ENCODE results near the gene RIPPLY2.
A peak's percentile ranks its signal among the peaks of the same experiment; 100 is the strongest.
"Not testable (repeated sequence)": the region's sequence is repeated elsewhere in the genome, so short reads cannot be mapped to it uniquely, and the experiment has no call there.

The RIPPLY2 gene

GRCh38 chr6:83860782-83861495 lies 7.8 kb downstream of the RIPPLY2 start:
- no peak for DNase-seq

DNA sequence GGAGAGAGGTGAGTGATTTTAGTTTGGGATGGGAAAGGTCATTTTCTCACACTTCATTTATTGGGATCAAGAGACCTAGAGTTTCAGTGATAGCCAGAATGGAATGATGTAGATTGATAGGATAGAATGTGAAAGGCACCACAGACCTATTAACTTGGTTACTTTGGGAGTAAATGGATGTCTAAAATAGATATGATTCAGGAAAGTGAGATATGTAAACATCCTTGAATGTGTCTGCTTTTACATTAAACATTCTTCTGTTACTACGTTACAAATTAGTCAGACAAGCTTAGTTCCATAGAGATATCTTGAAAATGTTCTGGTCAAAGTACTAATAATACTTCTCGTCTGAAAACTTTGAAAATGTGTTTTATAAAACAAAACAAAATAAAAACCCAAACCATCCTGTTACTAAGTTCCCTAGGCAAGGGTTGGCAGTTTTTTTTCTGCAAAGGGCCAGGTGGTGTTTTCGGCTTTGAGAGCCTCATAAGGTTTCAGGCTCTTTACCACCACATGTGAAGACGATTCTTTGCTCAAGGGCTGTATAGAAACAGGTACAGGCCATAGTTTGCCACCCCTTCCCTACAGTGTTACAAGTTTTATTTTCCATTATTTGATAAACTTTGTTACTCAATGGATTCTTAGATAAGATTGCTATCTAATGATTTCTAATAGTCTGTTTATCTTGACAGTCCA lies 9.8 kb downstream of the RIPPLY2 start:
- no peak for DNase-seq

DNA sequence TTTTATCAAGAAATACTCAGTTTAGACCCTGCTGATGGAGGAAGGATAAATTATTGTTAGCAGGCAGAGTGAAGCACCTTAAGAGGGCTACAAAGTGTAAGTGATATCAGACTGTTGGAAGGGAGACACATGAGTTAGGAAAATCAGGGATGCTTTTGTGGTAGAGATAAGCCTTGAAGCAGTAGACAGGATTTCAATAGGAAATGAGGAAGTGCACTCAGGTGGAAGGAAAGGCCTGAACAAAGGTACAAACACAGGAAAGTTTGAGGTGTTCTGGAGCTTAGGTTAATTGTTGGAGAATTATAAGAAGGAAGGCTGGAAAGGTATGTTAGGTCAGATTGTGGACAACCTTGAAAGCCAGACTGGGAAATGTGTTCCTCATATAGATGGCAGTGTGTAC lies 13.9 kb downstream of the RIPPLY2 start:
- no peak for DNase-seq

DNA sequence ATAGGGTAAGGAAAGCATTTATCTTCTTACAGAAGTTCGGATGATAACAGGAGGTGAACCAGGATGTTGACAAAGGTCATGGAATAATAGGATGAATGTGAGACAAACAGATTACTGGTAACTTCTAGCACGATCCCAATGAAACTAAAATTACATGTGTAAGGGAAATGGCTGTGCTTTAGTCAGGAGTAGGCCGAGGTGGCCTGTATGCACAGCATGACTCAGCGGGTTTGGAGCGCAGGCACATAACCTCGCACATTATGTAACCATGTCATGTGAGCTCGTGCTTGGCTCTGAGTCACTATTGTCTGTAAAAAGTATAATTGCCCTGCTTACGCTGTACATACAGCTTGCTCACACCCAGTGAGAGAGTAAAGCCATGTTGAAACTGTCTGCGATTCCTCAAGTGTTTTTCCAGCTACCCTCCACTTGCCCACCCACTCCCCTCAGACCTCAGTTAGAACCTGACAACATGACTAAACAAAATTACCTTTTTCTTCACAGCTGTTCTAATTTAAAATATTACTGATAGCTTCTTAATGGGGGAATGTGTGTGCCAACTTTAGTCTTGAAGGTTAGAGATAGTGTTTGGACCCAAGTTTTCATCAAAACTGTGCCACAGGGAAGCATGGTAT lies 14.5 kb downstream of the RIPPLY2 start:
- no peak for DNase-seq

DNA sequence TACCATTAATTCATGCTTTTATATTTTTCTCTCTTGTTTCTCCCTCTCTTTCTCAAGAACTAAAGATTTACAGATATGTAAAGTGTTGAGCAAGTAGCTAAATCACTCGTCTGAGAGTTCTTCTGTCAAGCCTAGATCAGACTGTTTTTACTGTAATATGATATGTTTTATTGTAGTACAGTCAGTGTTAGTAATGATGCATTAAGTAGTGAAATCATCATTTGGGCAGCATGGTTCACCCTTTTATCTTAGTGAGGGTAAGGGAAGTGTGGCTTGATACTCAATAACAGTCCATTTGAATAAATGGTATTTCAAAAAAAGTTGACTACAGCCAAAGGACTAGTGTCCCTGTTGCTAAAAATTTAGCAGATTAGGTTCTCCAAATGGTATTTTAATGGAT lies 15.5 kb downstream of the RIPPLY2 start:
- no peak for DNase-seq

GRCh38 chr6:83870649-83871048 lies 17.5 kb downstream of the RIPPLY2 start:
- DNase-seq, result no peak

GRCh38 chr6:83872386-83873118 lies 19.4 kb downstream of the RIPPLY2 start:
- DNase-seq, result no peak

GRCh38 chr6:83873869-83874268 lies 20.7 kb downstream of the RIPPLY2 start:
- DNase-seq, result no peak

DNA sequence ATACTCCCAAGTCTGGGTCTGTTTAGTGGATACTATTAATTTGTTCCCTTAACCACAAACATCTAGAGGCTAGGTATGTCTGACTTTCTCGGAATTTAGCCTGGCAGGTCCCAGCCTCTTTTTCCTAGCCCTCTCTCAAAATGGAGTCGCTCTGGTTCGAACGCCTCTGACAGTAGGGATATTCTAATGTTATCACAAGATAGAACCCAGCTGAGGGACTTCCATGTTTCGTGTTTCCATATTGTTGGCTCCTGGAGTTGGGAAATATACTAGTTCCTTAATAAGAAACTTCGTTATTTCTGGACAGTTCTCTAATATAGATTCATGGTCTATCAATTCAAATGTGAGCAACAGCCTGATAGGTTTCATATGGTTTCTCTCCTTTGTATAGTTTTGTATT lies 22.7 kb downstream of the RIPPLY2 start:
- DNase-seq, result no peak

DNA sequence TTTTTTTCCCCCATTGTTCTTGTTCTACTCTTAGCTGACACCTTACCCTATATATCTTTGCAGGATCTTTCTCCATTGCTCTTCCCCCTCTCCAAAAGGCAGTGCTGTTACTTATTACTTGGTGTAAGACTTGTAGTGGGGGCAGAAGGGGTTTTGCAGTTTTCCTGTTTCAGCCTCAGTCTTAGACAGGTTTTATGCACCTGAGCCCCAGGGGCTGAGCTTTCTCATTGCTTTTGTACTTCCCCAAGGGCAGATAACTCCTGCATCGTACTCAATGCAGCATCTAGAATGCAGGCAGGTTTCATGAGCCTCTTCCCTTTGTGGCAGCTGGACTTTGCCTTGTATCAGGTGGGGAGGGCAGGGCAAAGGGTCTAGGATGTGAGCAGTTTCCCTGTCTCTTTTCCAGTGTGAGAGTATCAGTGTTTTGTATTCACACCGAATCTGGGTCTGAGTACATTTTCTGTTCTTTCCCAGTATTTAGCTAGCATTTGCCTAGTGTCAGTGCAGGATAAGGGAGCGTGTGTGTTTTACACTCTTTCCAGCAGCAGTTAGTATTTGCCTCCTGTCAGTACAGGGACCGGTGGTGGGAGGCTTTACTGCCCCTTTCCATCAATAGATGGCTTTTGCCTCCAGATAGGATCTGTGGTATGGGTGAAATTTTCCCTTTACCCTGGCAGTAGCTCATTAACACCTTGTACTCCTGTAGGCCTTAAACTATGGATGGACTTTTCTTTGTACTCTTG lies 25.9 kb downstream of the RIPPLY2 start:
- no peak for DNase-seq

GRCh38 chr6:83879746-83880145 lies 26.6 kb downstream of the RIPPLY2 start:
- no peak for DNase-seq

DNA sequence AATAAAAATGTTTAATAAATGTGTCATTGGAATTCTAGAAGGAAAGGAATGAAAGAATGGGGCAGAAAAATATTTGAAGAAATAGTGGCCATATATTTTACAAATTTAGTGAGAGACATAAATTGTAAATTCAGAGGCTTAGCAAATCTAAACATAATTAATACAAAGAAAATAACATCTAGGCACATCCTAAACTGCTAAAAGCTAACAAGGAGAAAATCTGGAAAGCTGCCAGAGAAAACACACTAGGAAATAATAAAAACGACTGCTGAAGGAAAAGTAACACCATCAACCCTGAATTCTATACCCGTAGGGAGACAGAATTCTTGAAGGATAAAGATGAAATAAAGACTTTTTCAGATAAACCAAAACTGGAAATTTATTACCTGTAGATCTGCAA lies 30.1 kb downstream of the RIPPLY2 start:
- DNase-seq, result no peak

DNA sequence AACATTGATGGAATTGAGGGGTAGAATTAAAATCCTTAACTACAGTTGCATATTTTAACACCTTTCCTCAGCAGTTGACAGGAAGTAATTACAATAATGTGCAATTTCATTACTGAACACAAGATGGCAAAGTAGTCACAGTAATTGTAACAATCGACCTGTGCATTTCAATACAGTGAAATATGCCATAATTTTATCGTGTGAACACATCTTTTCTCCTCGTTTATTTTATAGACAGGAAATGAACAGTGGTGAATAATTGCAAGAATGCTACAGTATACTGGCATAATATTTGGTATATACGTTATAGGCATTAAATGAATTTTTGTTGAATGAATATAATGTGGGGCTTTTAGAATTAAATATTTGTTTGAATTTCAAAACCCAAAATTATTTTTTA lies 31.4 kb downstream of the RIPPLY2 start:
- DNase-seq, result peak; percentile 13

- DNase-seq, result no peak
Measured at GRCh38 chr6:83885984-83886383, 32.8 kb downstream of the RIPPLY2 start.

DNA sequence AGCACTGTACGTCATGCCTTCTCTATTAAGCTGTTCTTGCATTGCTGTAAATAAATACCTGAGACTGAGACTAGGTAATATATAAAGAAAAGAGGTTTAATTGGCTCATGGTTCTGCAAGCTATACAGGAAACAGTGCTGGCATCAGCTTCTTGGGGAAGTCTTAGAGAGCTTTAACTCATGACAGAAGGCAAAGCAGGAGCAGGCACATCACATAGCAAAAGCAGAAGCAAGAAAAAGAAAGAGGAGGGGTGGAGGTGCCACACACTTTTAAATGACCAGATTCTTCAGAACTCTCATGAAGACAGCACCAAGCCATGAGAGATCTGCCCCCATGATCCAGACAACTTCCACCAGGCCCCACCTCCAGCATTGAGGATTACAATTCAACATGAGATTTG lies 36.5 kb downstream of the RIPPLY2 start:
- no peak for DNase-seq

GRCh38 chr6:83890520-83890919 lies 37.4 kb downstream of the RIPPLY2 start:
- no peak for DNase-seq

DNA sequence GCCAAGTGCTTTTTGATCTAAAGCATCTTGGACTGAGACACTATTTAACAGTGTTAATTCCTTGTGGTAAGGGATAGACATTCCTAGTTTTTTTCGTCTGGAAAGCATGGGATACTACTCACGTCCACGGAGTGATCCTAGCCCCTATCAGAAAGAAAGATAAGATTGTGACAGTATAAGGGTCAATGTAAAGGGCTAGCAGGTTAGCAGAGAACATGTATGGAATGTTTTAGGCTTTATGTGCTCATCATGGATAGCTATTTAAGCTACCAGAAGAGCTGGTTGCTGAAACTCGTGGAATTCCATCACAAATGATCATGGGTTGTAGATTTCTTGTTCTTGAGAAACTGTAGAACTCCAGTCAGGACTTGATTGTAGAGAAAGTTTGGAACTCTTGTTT lies 38.4 kb downstream of the RIPPLY2 start:
- no peak for DNase-seq

- no peak for DNase-seq
Measured at GRCh38 chr6:83893024-83893423, 39.9 kb downstream of the RIPPLY2 start.

DNA sequence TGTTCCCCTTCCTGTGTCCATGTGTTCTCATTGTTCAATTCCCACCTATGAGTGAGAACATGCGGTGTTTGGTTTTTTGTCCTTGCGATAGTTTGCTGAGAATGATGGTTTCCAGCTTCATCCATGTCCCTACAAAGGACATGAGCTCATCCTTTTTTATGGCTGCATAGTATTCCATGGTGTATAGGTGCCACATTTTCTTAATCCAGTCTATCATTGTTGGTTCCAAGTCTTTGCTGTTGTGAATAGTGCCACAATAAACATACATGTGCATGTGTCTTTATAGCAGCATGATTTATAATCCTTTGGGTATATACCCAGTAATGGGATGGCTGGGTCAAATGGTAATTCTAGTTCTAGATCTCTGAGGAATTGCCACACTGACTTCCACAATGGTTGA lies 43.9 kb downstream of the RIPPLY2 start:
- DNase-seq, result not testable (repeated sequence)

- DNase-seq, result no peak
Measured at GRCh38 chr6:83901624-83902023, 48.5 kb downstream of the RIPPLY2 start.

DNA sequence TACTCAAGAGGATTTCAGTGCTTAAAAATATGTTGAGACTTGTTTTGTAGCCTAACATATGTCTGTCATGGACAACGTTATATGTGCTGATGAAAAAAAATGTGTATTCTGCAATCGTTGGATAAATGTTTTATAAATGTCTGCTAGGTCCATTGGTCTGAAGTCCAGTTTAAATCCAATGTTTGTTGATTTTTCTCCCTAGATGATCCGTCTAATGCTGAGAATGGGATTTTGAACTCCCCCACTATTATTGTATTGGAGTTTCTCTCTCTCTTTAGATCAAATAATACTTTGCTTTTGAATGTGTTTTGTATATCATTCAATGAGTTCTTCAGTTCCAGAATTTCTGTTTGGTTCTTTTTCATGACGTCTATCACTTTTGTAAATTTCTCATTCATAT lies 51.2 kb downstream of the RIPPLY2 start:
- no peak for DNase-seq

GRCh38 chr6:83905648-83906047 lies 52.5 kb downstream of the RIPPLY2 start:
- no peak for DNase-seq
